ENCODE measurements around the gene GTF2H4.

The GTF2H4 gene

DNA sequence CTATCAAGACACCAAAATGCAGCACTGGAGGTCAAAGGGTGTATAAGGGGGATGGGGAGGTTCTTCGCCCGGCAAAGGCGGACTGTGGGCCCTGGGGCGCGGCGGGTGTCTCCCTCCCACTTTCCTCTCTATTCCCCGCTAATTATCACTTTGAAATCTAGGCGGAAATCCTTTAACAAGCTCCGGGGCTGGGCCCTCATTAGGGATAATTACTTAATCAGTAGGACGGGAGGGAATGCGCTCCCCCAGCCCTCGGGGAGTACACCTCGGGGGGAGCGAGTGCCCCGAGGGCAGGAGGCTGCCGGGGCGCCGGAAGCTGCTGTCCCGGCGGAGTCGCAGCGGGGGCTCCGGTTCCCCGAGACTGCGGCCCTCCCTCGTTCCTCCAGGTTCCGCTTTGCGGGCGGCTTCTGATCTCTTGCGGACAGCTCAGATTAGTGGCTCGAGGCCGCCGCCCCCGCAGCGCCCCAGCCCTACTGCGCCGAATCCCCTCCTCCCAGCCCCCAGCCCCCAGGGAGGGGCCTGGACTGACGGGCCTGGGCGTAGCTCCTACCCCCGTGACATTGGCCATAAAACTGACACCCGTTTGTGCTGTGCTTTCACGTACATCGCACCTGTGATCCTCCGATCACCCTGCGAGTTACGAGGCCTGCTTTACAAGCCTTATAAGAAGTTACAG is 47.5 kb downstream of the GTF2H4 start:
- DNase-seq (ENCODE audit: low spot score) = peak; percentile 63

DNA sequence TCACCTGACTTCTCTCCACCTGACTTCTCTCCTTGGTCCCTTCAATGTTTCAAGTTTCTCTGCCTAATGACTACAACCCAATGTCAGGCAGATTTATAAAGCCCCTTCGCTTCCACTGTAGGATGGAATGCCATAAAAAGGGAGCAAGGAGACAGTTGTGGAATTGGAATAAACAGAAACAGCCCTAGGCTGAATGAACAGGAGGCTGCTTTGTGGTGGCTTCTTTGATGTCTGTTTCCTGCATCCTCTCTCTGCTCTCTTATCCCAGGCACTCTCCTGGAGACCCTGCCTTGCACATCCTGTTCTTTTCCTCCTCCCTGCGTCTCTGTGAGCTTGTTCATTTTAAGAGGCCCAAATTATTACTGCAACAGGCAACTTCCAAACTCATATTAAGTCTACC is 49.7 kb downstream of the GTF2H4 start:
- no peak for DNase-seq (ENCODE audit: low spot score)

DNA sequence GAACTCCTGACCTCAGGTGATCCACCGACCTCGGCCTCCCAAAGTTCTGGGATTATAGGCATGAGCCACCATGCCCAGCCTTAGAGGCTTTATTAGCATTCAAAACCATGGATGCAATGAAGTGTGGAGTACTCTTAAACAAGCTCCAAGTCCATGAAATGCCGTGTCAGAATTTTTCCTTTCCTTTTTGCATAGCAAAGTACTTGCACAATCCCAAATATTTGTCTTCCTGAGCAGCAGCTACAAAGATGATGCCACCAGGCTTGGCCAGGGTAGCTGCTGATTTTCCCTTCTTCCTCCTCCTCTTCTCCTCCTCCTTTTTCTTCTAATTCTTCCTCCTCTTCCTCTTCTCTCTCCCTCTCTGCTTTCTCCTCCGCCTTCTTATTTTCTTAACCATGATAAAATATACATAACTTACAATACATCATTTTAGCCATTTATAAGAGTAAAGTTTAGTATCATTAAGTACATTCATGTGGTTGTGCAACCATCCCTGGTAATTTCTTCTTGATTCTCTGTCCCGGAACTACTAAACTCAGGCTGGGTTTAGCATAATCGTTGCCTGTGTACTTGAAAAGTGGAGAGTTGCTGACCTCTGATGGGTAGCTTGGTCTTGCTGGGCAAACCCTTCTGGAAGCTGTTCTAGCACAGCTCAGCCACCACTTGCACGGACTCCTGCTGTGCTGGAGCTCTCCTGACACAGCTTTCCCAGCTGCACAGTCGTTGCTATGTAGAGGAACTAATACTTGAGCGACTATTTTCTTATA is 53.1 kb downstream of the GTF2H4 start:
- DNase-seq (ENCODE audit: low spot score) = peak; percentile 64

DNA sequence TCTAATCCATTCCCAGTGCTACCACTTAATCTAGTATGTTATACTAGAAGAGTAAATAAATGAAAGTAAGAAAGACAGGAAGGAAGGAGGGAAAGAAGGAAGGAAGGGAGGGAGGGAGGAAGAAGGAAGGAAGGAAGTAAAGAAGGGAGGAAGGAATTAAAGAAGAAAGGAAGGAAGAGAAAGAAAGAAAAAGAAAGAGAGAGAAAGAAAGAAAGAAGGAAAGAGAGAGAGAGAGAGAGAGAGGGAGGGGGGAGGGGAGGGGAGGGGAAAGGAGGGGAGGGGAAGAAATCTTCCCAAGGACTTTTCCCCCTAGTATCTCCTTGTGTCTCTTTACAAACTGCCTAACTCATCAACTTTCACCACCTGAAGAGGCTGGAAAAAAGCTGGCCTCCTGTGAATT is 54.7 kb downstream of the GTF2H4 start:
- DNase-seq (ENCODE audit: low spot score) = no peak

DNA sequence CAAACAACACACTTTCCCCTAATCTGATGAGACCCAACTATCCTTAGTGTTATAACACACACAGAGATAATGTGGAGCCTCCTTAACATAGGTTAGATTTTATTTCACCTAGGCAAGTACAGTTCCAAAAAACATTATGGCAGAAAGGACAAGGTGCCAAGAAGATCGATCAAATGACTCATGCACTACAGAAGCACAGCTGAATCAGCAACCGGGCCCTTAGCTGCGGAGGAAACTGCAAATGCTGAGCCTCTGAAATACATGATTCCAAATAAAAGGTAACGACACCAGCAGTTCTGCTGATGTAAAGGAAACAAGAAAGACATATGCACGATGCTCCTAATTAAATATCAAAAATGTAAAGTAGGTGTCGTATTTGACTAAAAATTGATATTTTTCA is 55.6 kb downstream of the GTF2H4 start:
- no peak for DNase-seq (ENCODE audit: low spot score)
